HuH-7 (cell line): Measurements from ENCODE around the gene ELFN1.

Experiments
- DNase-seq: peaks from one replicate; pipeline ENCODE4 v3.0.0; 2011; ENCODE audit warnings: low spot score

Gene ELFN1

GRCh38 chr7:1696671-1697498, 26.8 kb downstream of the ELFN1 start:
- DNase-seq = no peak

- no peak for DNase-seq
Measured at GRCh38 chr7:1697499-1698125, 27.5 kb downstream of the ELFN1 start.

GRCh38 chr7:1698201-1698600, 28.1 kb downstream of the ELFN1 start:
- no peak for DNase-seq

- no peak for DNase-seq
Measured at GRCh38 chr7:1698951-1699350, 28.9 kb downstream of the ELFN1 start.

GRCh38 chr7:1700086-1700485, 30.0 kb downstream of the ELFN1 start:
- no peak for DNase-seq

GRCh38 chr7:1700536-1701333, 30.7 kb downstream of the ELFN1 start:
- DNase-seq = no peak

GRCh38 chr7:1702652-1703051, 32.6 kb downstream of the ELFN1 start:
- DNase-seq = no peak

- DNase-seq = no peak
Measured at GRCh38 chr7:1703441-1703840, 33.4 kb downstream of the ELFN1 start.

- DNase-seq = no peak
Measured at GRCh38 chr7:1703871-1704810, 34.1 kb downstream of the ELFN1 start.

GRCh38 chr7:1704811-1705738, 35.0 kb downstream of the ELFN1 start:
- no peak for DNase-seq

- DNase-seq = no peak
Measured at GRCh38 chr7:1705856-1706255, 35.8 kb downstream of the ELFN1 start.

GRCh38 chr7:1706381-1706720, 36.3 kb downstream of the ELFN1 start:
- DNase-seq = no peak

GRCh38 chr7:1706721-1707613, 36.9 kb downstream of the ELFN1 start:
- no peak for DNase-seq

- no peak for DNase-seq
Measured at GRCh38 chr7:1707756-1708595, 37.9 kb downstream of the ELFN1 start.

GRCh38 chr7:1708596-1709251, 38.6 kb downstream of the ELFN1 start:
- no peak for DNase-seq

GRCh38 chr7:1709281-1709680, 39.2 kb downstream of the ELFN1 start:
- DNase-seq = no peak

- DNase-seq = no peak
Measured at GRCh38 chr7:1709900-1710299, 39.8 kb downstream of the ELFN1 start.

GRCh38 chr7:1710936-1711335, 40.9 kb downstream of the ELFN1 start:
- DNase-seq = no peak
